CD4-positive, alpha-beta T cell (primary cell): ENCODE results near the gene ARHGAP26. TPM values are rescaled to one million over a fixed set of nuclear protein-coding genes. Genes with fewer than 3 reads are reported as not detected.

Source experiments
- ATAC-seq: fragments of 200-7000 bp; cut with Tn5 transposase; one replicate; pipeline ENCODE4 v1.10.0; 2022; ENCODE audit warnings: mild to moderate bottlenecking; ENCODE audit not compliant: poor library complexity
- CTCF ChIA-PET: fragments of 350-600 bp; sonication (Branson Sonifier 250); formaldehyde crosslinking; loops from one replicate; lab custom pipeline; 2021; ENCODE audit warnings: antibody characterized with exemption, inconsistent platforms; lab: Charles Lee
- POLR2A ChIA-PET: fragments of 350-600 bp; sonication (Branson Sonifier 250); formaldehyde crosslinking; loops from one replicate; lab custom pipeline; 2021; ENCODE audit warnings: antibody characterized with exemption, inconsistent platforms; lab: Charles Lee
- DNase-seq, 14 experiments: peaks; one replicate each; pipeline ENCODE4 v3.0.0-alpha.2; 2013 to 2020; ENCODE audit warnings: mixed read lengths in 2 of 14
- H3K27ac ChIP-seq, 2 donors: one replicate each; pipeline versions ENCODE4 v1.5.1 to v1.7.0; 2013; ENCODE audit warnings: low read length in 2 of 2, low read depth in 1 of 2, mild to moderate bottlenecking in 1 of 2
- H3K27me3 ChIP-seq, 2 experiments: 1 replicate in 1 of 2; 2 replicates in 1 of 2; pipeline versions ENCODE4 v1.6.1 to v1.7.0; 2013; ENCODE audit warnings: low read length in 2 of 2, control low read depth in 1 of 2, mild to moderate bottlenecking in 1 of 2, moderate library complexity in 1 of 2; ENCODE audit not compliant: insufficient read depth in 2 of 2, control insufficient read depth in 1 of 2
- H3K36me3 ChIP-seq: one replicate; pipeline ENCODE4 v1.6.1; 2013; ENCODE audit warnings: low read length, control low read depth; ENCODE audit not compliant: insufficient read depth
- H3K4me1 ChIP-seq: one replicate; pipeline ENCODE4 v1.6.1; 2013; ENCODE audit warnings: low read length, control low read depth; ENCODE audit not compliant: insufficient read depth
- H3K4me3 ChIP-seq: one replicate; pipeline ENCODE4 v1.5.1; 2013; ENCODE audit warnings: mild to moderate bottlenecking, low read length, moderate library complexity
- H3K9me3 ChIP-seq, 2 experiments: 1 replicate in 1 of 2; 2 replicates in 1 of 2; pipeline versions ENCODE4 v1.6.1 to v1.7.0; 2013; ENCODE audit warnings: low read length in 2 of 2, mild to moderate bottlenecking in 2 of 2, control low read depth in 1 of 2, moderate library complexity in 1 of 2; ENCODE audit not compliant: control insufficient read depth in 1 of 2, insufficient read depth in 1 of 2
- H3K27ac Mint-ChIP-seq: one replicate; pipeline ENCODE4 v1.8.0; 2020; ENCODE audit warnings: mixed read lengths
- H3K27me3 Mint-ChIP-seq: one replicate; pipeline ENCODE4 v1.8.0; 2021; ENCODE audit warnings: mixed read lengths
- H3K36me3 Mint-ChIP-seq: one replicate; pipeline ENCODE4 v1.8.0; 2021; ENCODE audit warnings: low read depth, mixed read lengths
- H3K4me1 Mint-ChIP-seq: one replicate; pipeline ENCODE4 v1.8.0; 2021; ENCODE audit warnings: low read depth, mixed read lengths
- H3K4me3 Mint-ChIP-seq: one replicate; pipeline ENCODE4 v1.8.0; 2020; ENCODE audit warnings: mild to moderate bottlenecking, mixed read lengths
- H3K9me3 Mint-ChIP-seq: one replicate; pipeline ENCODE4 v1.8.0; 2020; ENCODE audit warnings: mixed read lengths
- intact Hi-C, 2 experiments: fragments of 100-400 bp; cut with DNase I in 1 of 2; cut with micrococcal nuclease in 1 of 2; formaldehyde crosslinking; loops; one replicate each; pipeline versions ENCODE4 v1.15.1 to v1.9.0; 2023 to 2025; cut with DNase I, micrococcal nuclease
- total RNA-seq, 174 experiments: library from RNA in 2 of 174; stranded (reverse) in 2 of 174; gene quantifications; one replicate each; pipeline ENCODE4 v1.2.3 and lab custom pipeline; 2021 to 2026
- TF ChIP-seq, protein P1 (sequence below): fragments of 200-600 bp; IDR thresholded peaks from one replicate; pipeline ENCODE4 v1.8.0; 2022; ENCODE audit warnings: antibody characterized with exemption, mild to moderate bottlenecking

ARHGAP26 gene
- total RNA-seq, 2 experiments from 2014 or later = 24.9 to 27.3 TPM

DNA sequence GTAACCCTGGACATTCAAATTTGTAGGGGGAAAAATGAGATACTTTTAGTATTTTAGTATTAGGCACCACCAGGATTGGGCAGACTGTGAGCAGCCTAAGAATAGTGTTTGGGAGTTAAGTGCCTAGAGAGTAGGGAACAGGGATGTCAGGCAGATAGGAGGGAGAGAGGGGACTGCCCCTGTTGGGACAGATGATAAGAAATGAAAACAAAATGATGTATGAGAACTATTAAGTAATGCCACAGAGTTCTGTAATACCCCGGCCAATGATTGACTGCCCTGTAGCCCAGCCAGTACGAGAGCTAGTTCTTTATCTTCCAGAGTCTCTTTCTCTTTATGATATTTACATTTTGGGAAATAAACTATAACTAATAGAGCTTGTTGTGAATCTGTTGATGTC lies 24.4 kb downstream of the ARHGAP26 start:
- ATAC-seq = no peak
- Mint-ChIP-seq H3K4me1 (peaks cover 48% of the 10 kb centered on the region), H3K36me3 (peaks cover 8% of the 10 kb centered on the region), H3K9me3 (no peaks in the 10 kb centered on the region), H3K27me3 (no peaks in the 10 kb centered on the region), H3K4me3 (no peak overlapping the region), H3K27ac (no peak overlapping the region)
- H3K27me3 ChIP-seq = no peaks in the 10 kb centered on the region
- intact Hi-C loops = no loop called here
- H3K36me3 ChIP-seq = no peaks in the 10 kb centered on the region
- TF ChIP-seq, protein P1, sequence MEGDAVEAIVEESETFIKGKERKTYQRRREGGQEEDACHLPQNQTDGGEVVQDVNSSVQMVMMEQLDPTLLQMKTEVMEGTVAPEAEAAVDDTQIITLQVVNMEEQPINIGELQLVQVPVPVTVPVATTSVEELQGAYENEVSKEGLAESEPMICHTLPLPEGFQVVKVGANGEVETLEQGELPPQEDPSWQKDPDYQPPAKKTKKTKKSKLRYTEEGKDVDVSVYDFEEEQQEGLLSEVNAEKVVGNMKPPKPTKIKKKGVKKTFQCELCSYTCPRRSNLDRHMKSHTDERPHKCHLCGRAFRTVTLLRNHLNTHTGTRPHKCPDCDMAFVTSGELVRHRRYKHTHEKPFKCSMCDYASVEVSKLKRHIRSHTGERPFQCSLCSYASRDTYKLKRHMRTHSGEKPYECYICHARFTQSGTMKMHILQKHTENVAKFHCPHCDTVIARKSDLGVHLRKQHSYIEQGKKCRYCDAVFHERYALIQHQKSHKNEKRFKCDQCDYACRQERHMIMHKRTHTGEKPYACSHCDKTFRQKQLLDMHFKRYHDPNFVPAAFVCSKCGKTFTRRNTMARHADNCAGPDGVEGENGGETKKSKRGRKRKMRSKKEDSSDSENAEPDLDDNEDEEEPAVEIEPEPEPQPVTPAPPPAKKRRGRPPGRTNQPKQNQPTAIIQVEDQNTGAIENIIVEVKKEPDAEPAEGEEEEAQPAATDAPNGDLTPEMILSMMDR = no peak
- no peak for DNase-seq
- CTCF ChIA-PET = no interaction called here
- H3K4me1 ChIP-seq = peaks cover 26% of the 10 kb centered on the region
- no peaks in the 10 kb centered on the region for H3K9me3 ChIP-seq
- no peak overlapping the region for H3K27ac ChIP-seq
- H3K4me3 ChIP-seq = no peak overlapping the region
- POLR2A ChIA-PET = no interaction called here

DNA sequence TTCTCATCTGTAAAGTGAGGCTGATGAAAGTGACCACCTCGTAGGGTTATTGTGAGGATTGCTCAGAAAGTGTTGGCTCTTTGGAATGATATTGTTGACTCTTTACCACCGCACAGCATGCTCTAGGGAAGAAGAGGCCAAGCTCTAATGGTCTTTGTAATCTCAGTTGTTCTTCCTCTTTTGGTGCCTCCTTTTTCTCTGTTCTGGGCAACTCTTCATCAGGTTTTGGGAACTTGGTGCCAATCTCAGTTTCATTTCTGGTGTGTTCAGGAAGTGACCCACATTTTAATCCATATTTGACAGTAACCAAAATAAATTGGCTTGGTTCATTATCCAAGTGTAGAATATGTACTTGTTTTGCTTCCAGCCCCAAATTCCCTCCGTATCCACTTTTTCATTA lies 25.1 kb downstream of the ARHGAP26 start:
- DNase-seq (peak in 3 of 14 experiments; percentile 22 to 52 (median 42)), ATAC-seq (no peak)
- Histone ChIP-seq H3K36me3 (no peaks in the 10 kb centered on the region), H3K9me3 (no peaks in the 10 kb centered on the region), H3K27me3 (no peaks in the 10 kb centered on the region), H3K27ac (no peak overlapping the region), H3K4me1 (peaks cover 33% of the 10 kb centered on the region), H3K4me3 (no peak overlapping the region)
- intact Hi-C loops = no loop called here
- H3K4me3 Mint-ChIP-seq = no peak overlapping the region
- TF ChIP-seq, protein P1 = no peak
- H3K27ac Mint-ChIP-seq = peak overlapping the region; percentile 28
- no peaks in the 10 kb centered on the region for H3K27me3 Mint-ChIP-seq
- POLR2A ChIA-PET = no interaction called here
- CTCF ChIA-PET = no interaction called here
- no peaks in the 10 kb centered on the region for H3K9me3 Mint-ChIP-seq
- H3K36me3 Mint-ChIP-seq = peaks cover 5% of the 10 kb centered on the region
- H3K4me1 Mint-ChIP-seq = peaks cover 51% of the 10 kb centered on the region

DNA sequence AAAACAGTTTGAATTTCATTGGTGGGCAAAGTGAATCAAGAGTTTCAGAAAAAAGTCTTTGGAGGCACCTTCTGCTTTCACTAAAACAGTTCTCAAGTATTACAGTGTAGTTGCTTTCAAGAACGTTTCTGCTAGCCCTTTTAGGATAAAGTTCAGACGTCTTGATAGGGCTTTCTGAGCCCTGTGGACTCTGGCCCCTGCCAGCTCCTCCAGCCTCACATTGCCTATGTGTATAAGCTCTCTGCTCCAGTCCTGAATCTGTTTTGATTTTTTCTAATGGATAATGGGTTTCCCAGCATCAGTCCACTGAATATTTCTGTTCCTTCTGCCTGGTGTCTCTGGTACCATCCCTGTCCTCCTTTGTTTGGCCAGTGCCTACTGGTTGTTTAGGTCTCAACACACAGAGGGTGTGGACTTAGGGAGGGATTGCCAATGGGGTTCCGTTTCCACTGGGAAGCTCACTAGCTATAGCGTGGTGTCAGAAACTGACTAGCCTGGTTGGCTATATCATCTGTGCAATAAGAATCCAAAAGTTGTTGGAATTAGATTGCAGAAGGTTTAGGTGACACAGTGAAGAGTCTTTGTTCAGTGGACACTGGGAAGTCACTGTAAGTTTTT lies 26.4 kb downstream of the ARHGAP26 start:
- intact Hi-C loops = no loop called here
- no peak for DNase-seq
- Histone ChIP-seq H3K9me3 (no peaks in the 10 kb centered on the region), H3K27me3 (no peaks in the 10 kb centered on the region), H3K4me1 (peaks cover 43% of the 10 kb centered on the region), H3K36me3 (no peaks in the 10 kb centered on the region), H3K27ac (no peak overlapping the region), H3K4me3 (no peak overlapping the region)
- no peak for ATAC-seq
- H3K27me3 Mint-ChIP-seq = no peaks in the 10 kb centered on the region
- H3K4me1 Mint-ChIP-seq = peaks cover 64% of the 10 kb centered on the region
- H3K9me3 Mint-ChIP-seq = no peaks in the 10 kb centered on the region
- POLR2A ChIA-PET = interaction anchor here (0.7 to 5.7 kb wide), 3 partner anchors 10 to 71 kb away, joined by 3 to 109 read pairs (median 8); partner anchors contain the start of gene ARHGAP26
- TF ChIP-seq, protein P1 = no peak
- CTCF ChIA-PET = interaction anchor here (0.6 to 0.9 kb wide), 2 partner anchors 17 to 67 kb away, joined by 3 read pairs; no protein-coding TSS in a partner anchor
- H3K27ac Mint-ChIP-seq = peak overlapping the region; percentile 85
- no peaks in the 10 kb centered on the region for H3K36me3 Mint-ChIP-seq
- no peak overlapping the region for H3K4me3 Mint-ChIP-seq
